Astrocyte (in vitro differentiated cells and primary cell): ENCODE data around the gene ATG13.

Source experiments
- CTCF ChIP-seq: IDR thresholded peaks from 2 replicates; pipeline ENCODE4 v1.5.1; 2011; ENCODE audit warnings: low read depth, mild to moderate bottlenecking, inconsistent platforms, low read length, moderate library complexity; ENCODE audit not compliant: insufficient read depth
- EZH2 ChIP-seq: IDR thresholded peaks from 2 replicates; pipeline ENCODE4 v1.6.1; 2012; ENCODE audit warnings: mild to moderate bottlenecking, low read length, inconsistent platforms; ENCODE audit not compliant: insufficient read depth

- TF ChIP-seq CTCF (no peak), EZH2 (no peak)
Measured at GRCh38 chr11:46597155-46597554, 20.2 kb upstream of the ATG13 start.
